ENCODE measurements around the gene TBC1D1. TPM values are rescaled to one million over a fixed set of nuclear protein-coding genes. Genes with fewer than 3 reads are reported as not detected.
A peak's percentile ranks its signal among the peaks of the same experiment; 100 is the strongest.

Gene TBC1D1
- total and polyA plus RNA-seq, 2 donors (not counting 1 experiment from before 2014, with no cell fraction given), result 39.7 to 90.0 TPM

- Histone ChIP-seq H3K27ac (ENCODE audit: insufficient read depth, low read length) (no peak overlapping the region), H3K27me3 (ENCODE audit: control insufficient read depth, insufficient read depth, low read length) (no peaks in the 10 kb centered on the region), H3K4me2 (ENCODE audit: extremely low read depth, insufficient read depth, low read length) (no peak overlapping the region), H2AFZ (ENCODE audit: low read length) (no peak overlapping the region), H3K4me1 (ENCODE audit: control insufficient read depth, extremely low read depth, insufficient read depth, low read length) (no peaks in the 10 kb centered on the region), H3K9me3 (ENCODE audit: control insufficient read depth, insufficient read depth, low read depth, low read length) (no peaks in the 10 kb centered on the region), H3K79me2 (ENCODE audit: control insufficient read depth, insufficient read depth, low read length) (peaks cover 3% of the 10 kb centered on the region), H3K4me3 (replicated peaks in 1 of 4; ENCODE audit: control extremely low read depth in 1 of 4, insufficient read depth in 1 of 4, low read depth in 3 of 4, low read length in 4 of 4) (no peak overlapping the region), H3K36me3 (ENCODE audit: control insufficient read depth, insufficient read depth, low read length) (no peaks in the 10 kb centered on the region), H3K9ac (ENCODE audit: insufficient read depth, low read length) (no peak overlapping the region), H4K20me1 (ENCODE audit: control insufficient read depth, extremely low read depth, insufficient read depth, low read length) (no peaks in the 10 kb centered on the region)
- TF ChIP-seq CTCF (conservative IDR thresholded peaks at IDR 0.05 in 1 of 2, IDR thresholded peaks at IDR 0.05 in 1 of 2; ENCODE audit: low read depth in 1 of 2, low read length in 2 of 2) (no peak), EZH2 (IDR thresholded peaks at IDR 0.05; ENCODE audit: low read length, missing control alignments) (no peak)
- no peak for DNase-seq (ENCODE audit: low read depth in 2 of 2)
Measured at GRCh38 chr4:38014421-38014852, 123.6 kb downstream of the TBC1D1 start.

GRCh38 chr4:38015886-38016515 lies 125.1 kb downstream of the TBC1D1 start:
- Histone ChIP-seq H2AFZ (ENCODE audit: low read length) (no peak overlapping the region), H3K4me2 (ENCODE audit: extremely low read depth, insufficient read depth, low read length) (no peak overlapping the region), H3K9me3 (ENCODE audit: control insufficient read depth, insufficient read depth, low read depth, low read length) (no peaks in the 10 kb centered on the region), H3K36me3 (ENCODE audit: control insufficient read depth, insufficient read depth, low read length) (no peaks in the 10 kb centered on the region), H4K20me1 (ENCODE audit: control insufficient read depth, extremely low read depth, insufficient read depth, low read length) (no peaks in the 10 kb centered on the region), H3K27ac (ENCODE audit: insufficient read depth, low read length) (no peak overlapping the region), H3K4me3 (replicated peaks in 1 of 4; ENCODE audit: control extremely low read depth in 1 of 4, insufficient read depth in 1 of 4, low read depth in 3 of 4, low read length in 4 of 4) (no peak overlapping the region), H3K79me2 (ENCODE audit: control insufficient read depth, insufficient read depth, low read length) (no peaks in the 10 kb centered on the region), H3K9ac (ENCODE audit: insufficient read depth, low read length) (no peak overlapping the region), H3K4me1 (ENCODE audit: control insufficient read depth, extremely low read depth, insufficient read depth, low read length) (no peaks in the 10 kb centered on the region), H3K27me3 (ENCODE audit: control insufficient read depth, insufficient read depth, low read length) (no peaks in the 10 kb centered on the region)
- peak in 1 of 2 donors; percentile 40 for DNase-seq (ENCODE audit: low read depth in 2 of 2)
- TF ChIP-seq CTCF (conservative IDR thresholded peaks at IDR 0.05 in 1 of 2, IDR thresholded peaks at IDR 0.05 in 1 of 2; ENCODE audit: low read depth in 1 of 2, low read length in 2 of 2) (no peak), EZH2 (IDR thresholded peaks at IDR 0.05; ENCODE audit: low read length, missing control alignments) (no peak)

- Histone ChIP-seq H3K36me3 (ENCODE audit: control insufficient read depth, insufficient read depth, low read length) (no peaks in the 10 kb centered on the region), H4K20me1 (ENCODE audit: control insufficient read depth, extremely low read depth, insufficient read depth, low read length) (no peaks in the 10 kb centered on the region), H3K4me3 (replicated peaks in 1 of 4; ENCODE audit: control extremely low read depth in 1 of 4, insufficient read depth in 1 of 4, low read depth in 3 of 4, low read length in 4 of 4) (no peak overlapping the region), H3K4me1 (ENCODE audit: control insufficient read depth, extremely low read depth, insufficient read depth, low read length) (no peaks in the 10 kb centered on the region), H3K79me2 (ENCODE audit: control insufficient read depth, insufficient read depth, low read length) (no peaks in the 10 kb centered on the region), H3K4me2 (ENCODE audit: extremely low read depth, insufficient read depth, low read length) (no peak overlapping the region), H3K9ac (ENCODE audit: insufficient read depth, low read length) (no peak overlapping the region), H3K9me3 (ENCODE audit: control insufficient read depth, insufficient read depth, low read depth, low read length) (no peaks in the 10 kb centered on the region), H3K27me3 (ENCODE audit: control insufficient read depth, insufficient read depth, low read length) (no peaks in the 10 kb centered on the region), H3K27ac (ENCODE audit: insufficient read depth, low read length) (no peak overlapping the region), H2AFZ (ENCODE audit: low read length) (no peak overlapping the region)
- no peak for DNase-seq (ENCODE audit: low read depth in 2 of 2)
- TF ChIP-seq EZH2 (IDR thresholded peaks at IDR 0.05; ENCODE audit: low read length, missing control alignments), result no peak
- no peak for TF ChIP-seq CTCF (conservative IDR thresholded peaks at IDR 0.05 in 1 of 2, IDR thresholded peaks at IDR 0.05 in 1 of 2; ENCODE audit: low read depth in 1 of 2, low read length in 2 of 2)
Measured at GRCh38 chr4:38016698-38017097, 125.8 kb downstream of the TBC1D1 start.
